ENCODE data around the gene FBXO9. TPM values are rescaled to one million over a fixed set of nuclear protein-coding genes. Genes with fewer than 3 reads are reported as not detected.

Gene FBXO9
- total and polyA plus RNA-seq, 2 of the 8 experiments (the other 6 are each of a cell fraction or from before 2014, with no cell fraction given): 41.3 to 50.9 TPM

DNA sequence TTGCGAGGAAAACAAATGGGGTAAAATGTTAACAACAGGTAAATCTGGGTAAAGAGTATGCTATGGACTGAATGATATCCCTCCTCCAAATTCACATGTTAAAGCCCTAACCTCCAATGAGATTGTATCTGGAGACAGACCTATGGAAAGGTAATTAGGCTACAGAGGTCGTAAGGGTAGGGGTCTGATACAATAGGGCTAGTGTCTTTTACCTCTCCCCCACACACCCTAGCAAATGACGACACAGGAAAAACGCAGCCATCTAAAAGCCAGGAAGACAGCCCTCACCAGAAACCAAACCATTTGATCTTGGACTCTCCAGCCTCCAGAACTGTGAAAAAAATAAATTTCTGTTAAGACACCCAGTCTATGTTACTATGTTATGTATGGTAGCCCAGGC lies 20.6 kb upstream of the FBXO9 start:
- Histone ChIP-seq H4K91ac (replicated peaks; ENCODE audit: insufficient read length, low read length) (no peak overlapping the region), H3K23ac (ENCODE audit: insufficient read length) (no peak overlapping the region), H2BK5ac (ENCODE audit: low read depth, low read length) (no peak overlapping the region), H3K23me2 (ENCODE audit: low read depth, low read length) (no peaks in the 10 kb centered on the region), H3K18ac (ENCODE audit: extremely low read depth, low read length) (no peak overlapping the region), H3K4me2 (ENCODE audit: insufficient read depth in 1 of 2, low read depth in 2 of 2, low read length in 2 of 2) (no peak overlapping the region; a peak in 1 of 4 replicates), H3K56ac (replicated peaks; ENCODE audit: insufficient read length, low read depth, low read length) (no peak overlapping the region), H3K9me3 (ENCODE audit: insufficient read depth in 2 of 2, low read depth in 1 of 2, low read length in 1 of 2) (no peaks in the 10 kb centered on the region), H2AFZ (ENCODE audit: low read length) (no peak overlapping the region), H4K20me1 (replicated peaks in 1 of 2; ENCODE audit: control insufficient read depth in 1 of 2, insufficient read depth in 2 of 2, low read length in 2 of 2) (peaks cover 0 to 1% of the 10 kb centered on the region in 2 experiments), H2BK15ac (ENCODE audit: low read length) (no peak overlapping the region), H3K27ac (ENCODE audit: low read depth, low read length) (no peak overlapping the region), H2BK120ac (replicated peaks; ENCODE audit: low read depth, low read length) (no peak overlapping the region), H3K27me3 (replicated peaks in 1 of 4; ENCODE audit: control insufficient read depth in 3 of 4, extremely low read depth in 1 of 4, insufficient read depth in 3 of 4, low read length in 3 of 4) (no peaks in the 10 kb centered on the region), H3K4ac (replicated peaks; ENCODE audit: insufficient read length, low read depth, low read length) (no peak overlapping the region), H3K4me1 (replicated peaks in 1 of 4; ENCODE audit: control insufficient read depth in 3 of 4, insufficient read depth in 4 of 4, low read length in 3 of 4) (peaks cover 0 to 9% (median 5%) of the 10 kb centered on the region in 4 experiments; a peak in 4 of 7 replicates), H3K9ac (replicated peaks in 1 of 4; ENCODE audit: extremely low read depth in 1 of 4, low read depth in 3 of 4, low read length in 3 of 4) (no peak overlapping the region), H3K36me3 (ENCODE audit: control insufficient read depth in 2 of 4, insufficient read depth in 4 of 4, low read length in 3 of 4) (peaks cover 0 to 15% (median 5%) of the 10 kb centered on the region in 4 experiments; a peak in 5 of 8 replicates), H4K5ac (ENCODE audit: insufficient read length, low read depth, low read length) (no peak overlapping the region), H3K79me1 (ENCODE audit: low read depth, low read length) (no peaks in the 10 kb centered on the region), H3K79me2 (ENCODE audit: control insufficient read depth in 1 of 2, insufficient read depth in 2 of 2, low read length in 2 of 2) (no peaks in the 10 kb centered on the region), H2AK5ac (ENCODE audit: low read depth, low read length) (no peak overlapping the region), H2BK20ac (ENCODE audit: low read length) (no peak overlapping the region), H3K4me3 (ENCODE audit: extremely low read depth in 1 of 4, insufficient read depth in 2 of 4, low read depth in 3 of 4, low read length in 4 of 4) (no peak overlapping the region), H3K14ac (ENCODE audit: insufficient read length) (no peak overlapping the region), H4K8ac (ENCODE audit: extremely low read depth, insufficient read depth, low read length) (no peak overlapping the region), H2BK12ac (ENCODE audit: low read depth, low read length) (no peak overlapping the region)
- TF ChIP-seq EZH2 (IDR thresholded peaks at IDR 0.05; ENCODE audit: low read depth, low read length, severe bottlenecking) (no peak), SAP30 (IDR thresholded peaks at IDR 0.05; ENCODE audit: insufficient read depth, insufficient replicate concordance, low read length) (no peak), EGR1 (IDR thresholded peaks at IDR 0.05; ENCODE audit: borderline replicate concordance, low read depth, low read length) (no peak), TAF7 (optimal IDR thresholded peaks at IDR 0.05; ENCODE audit: borderline replicate concordance, low read depth, low read length) (no peak), CEBPB (IDR thresholded peaks at IDR 0.05; ENCODE audit: low read depth, low read length) (no peak), TBP (IDR thresholded peaks at IDR 0.05; ENCODE audit: low read depth, low read length) (no peak), POU5F1 (IDR thresholded peaks at IDR 0.05; ENCODE audit: low read depth, low read length) (no peak), SRF (IDR thresholded peaks at IDR 0.05; ENCODE audit: low read depth, low read length) (no peak)
- DNase-seq (ENCODE audit: low read depth in 1 of 2, low spot score in 2 of 2) (no peak), FAIRE-seq (no peak)
- ChIA-PET POLR2A (ENCODE audit: partially characterized antibody) (no interaction called here), CTCF (ENCODE audit: partially characterized antibody) (interaction anchor here (1.5 to 1.7 kb wide), 2 partner anchors 12 to 25 kb away, joined by 3 to 5 read pairs; no protein-coding TSS in a partner anchor)
- 67% methylated on average over 4 of the region's 4 CpGs; no CpG with 5 or more reads in 1 of the 2 experiments for WGBS, 2 experiments (ENCODE audit: extremely low coverage in 1 of 2, insufficient coverage in 1 of 2, insufficient read length in 1 of 2, insufficient replicate concordance in 2 of 2, low coverage in 1 of 2, low lambda C conversion rate in 2 of 2, missing lambda C conversion rate in 1 of 2)
